Peyer's patch (tissue), 4 donors: Measurements from ENCODE around the gene PIGU.

ENCODE experiments used
- POLR2A ChIP-seq, 2 donors: fragments of 450-650 bp; IDR thresholded peaks; one replicate each; pipeline ENCODE4 v1.5.1; 2017; ENCODE audit warnings: antibody characterized with exemption in 2 of 2, mild to moderate bottlenecking in 2 of 2, moderate library complexity in 2 of 2
- TF ChIP-seq, protein P1 (sequence below), 6 experiments: fragments of 450-650 bp in 4 of 6; fragments of 200-600 bp in 2 of 6; sonication (generic) in 1 of 6; IDR thresholded peaks; one replicate each; pipeline ENCODE4 v1.5.1; 2017 to 2019; ENCODE audit warnings: antibody characterized with exemption in 6 of 6, mild to moderate bottlenecking in 3 of 6, moderate library complexity in 1 of 6

DNA sequence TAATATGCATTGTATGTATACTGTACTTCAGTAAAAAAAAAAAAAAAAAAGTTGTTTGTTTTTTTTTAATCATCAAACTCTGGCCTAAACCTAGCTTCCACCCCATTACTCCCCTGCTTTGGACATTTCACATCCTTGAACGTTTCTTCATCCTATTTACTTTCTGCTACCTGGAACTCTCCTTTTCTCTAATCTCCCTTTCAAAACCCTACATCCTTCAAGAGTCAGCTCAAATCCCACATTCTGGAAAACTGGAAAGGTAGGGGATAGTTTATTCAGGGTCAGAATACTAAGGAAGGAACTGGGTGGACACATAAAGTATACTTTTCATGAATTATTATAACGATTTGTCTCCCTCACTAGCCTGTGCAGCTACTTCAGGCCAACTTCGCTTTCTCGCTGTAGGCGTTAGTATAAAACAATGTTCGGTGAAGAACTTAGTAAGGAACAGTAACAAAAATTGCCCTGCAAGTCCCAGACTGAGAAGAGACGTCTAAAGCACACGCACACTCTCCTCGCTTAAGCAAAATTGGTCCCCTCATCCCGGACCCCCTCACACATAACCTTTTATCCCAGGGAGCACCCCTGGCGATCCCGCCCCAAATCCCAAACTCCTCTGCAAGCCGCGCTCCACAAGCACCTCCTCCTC, 775 bp downstream of the PIGU start:
- TF ChIP-seq, protein P1, sequence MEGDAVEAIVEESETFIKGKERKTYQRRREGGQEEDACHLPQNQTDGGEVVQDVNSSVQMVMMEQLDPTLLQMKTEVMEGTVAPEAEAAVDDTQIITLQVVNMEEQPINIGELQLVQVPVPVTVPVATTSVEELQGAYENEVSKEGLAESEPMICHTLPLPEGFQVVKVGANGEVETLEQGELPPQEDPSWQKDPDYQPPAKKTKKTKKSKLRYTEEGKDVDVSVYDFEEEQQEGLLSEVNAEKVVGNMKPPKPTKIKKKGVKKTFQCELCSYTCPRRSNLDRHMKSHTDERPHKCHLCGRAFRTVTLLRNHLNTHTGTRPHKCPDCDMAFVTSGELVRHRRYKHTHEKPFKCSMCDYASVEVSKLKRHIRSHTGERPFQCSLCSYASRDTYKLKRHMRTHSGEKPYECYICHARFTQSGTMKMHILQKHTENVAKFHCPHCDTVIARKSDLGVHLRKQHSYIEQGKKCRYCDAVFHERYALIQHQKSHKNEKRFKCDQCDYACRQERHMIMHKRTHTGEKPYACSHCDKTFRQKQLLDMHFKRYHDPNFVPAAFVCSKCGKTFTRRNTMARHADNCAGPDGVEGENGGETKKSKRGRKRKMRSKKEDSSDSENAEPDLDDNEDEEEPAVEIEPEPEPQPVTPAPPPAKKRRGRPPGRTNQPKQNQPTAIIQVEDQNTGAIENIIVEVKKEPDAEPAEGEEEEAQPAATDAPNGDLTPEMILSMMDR (IDR thresholded peaks at IDR 0.05): no peak
- TF ChIP-seq POLR2A (IDR thresholded peaks at IDR 0.05): no peak
